RWPE2 (cell line): ENCODE data around the gene NLRP10.

ENCODE experiments used
- ATAC-seq: fragments of 200-7000 bp; cut with Tn5 transposase; 3 replicates; pipeline ENCODE4 v1.9.1; 2021; ENCODE audit warnings: low read depth
- DNase-seq: peaks from one replicate; pipeline ENCODE4 v3.0.0-alpha.2; 2020; ENCODE audit warnings: low spot score
- H3K27ac ChIP-seq: fragments of 450-650 bp; 2 replicates; pipeline ENCODE4 v1.5.1; 2017; ENCODE audit warnings: mild to moderate bottlenecking; ENCODE audit not compliant: poor library complexity, severe bottlenecking
- H3K27me3 ChIP-seq: fragments of 250-450 bp; sonication (Bioruptor Pico); 2 replicates; pipeline ENCODE4 v1.5.1; 2021; ENCODE audit warnings: mild to moderate bottlenecking, moderate library complexity; ENCODE audit not compliant: insufficient read depth, poor library complexity, severe bottlenecking
- H3K36me3 ChIP-seq: fragments of 250-450 bp; sonication (Bioruptor Pico); 2 replicates; pipeline ENCODE4 v1.5.1; 2020; ENCODE audit warnings: low read depth, mild to moderate bottlenecking, moderate library complexity
- H3K4me1 ChIP-seq: fragments of 250-450 bp; sonication (Bioruptor Pico); 2 replicates; pipeline ENCODE4 v1.5.1; 2021; ENCODE audit warnings: mild to moderate bottlenecking, moderate library complexity; ENCODE audit not compliant: insufficient read depth, poor library complexity, severe bottlenecking
- H3K4me3 ChIP-seq: fragments of 250-450 bp; sonication (Bioruptor Pico); 2 replicates; pipeline ENCODE4 v1.5.1; 2021; ENCODE audit warnings: mild to moderate bottlenecking, moderate library complexity; ENCODE audit not compliant: severe bottlenecking
- H3K9me3 ChIP-seq: fragments of 250-450 bp; sonication (Bioruptor Pico); 2 replicates; pipeline ENCODE4 v1.5.1; 2021; ENCODE audit warnings: mild to moderate bottlenecking, moderate library complexity; ENCODE audit not compliant: severe bottlenecking
- TF ChIP-seq, protein P1 (sequence below): fragments of 450-650 bp; IDR thresholded peaks from one replicate; pipeline ENCODE4 v1.5.1; 2017; ENCODE audit warnings: mild to moderate bottlenecking, moderate library complexity; ENCODE audit not compliant: poor library complexity, severe bottlenecking

The NLRP10 gene

DNA sequence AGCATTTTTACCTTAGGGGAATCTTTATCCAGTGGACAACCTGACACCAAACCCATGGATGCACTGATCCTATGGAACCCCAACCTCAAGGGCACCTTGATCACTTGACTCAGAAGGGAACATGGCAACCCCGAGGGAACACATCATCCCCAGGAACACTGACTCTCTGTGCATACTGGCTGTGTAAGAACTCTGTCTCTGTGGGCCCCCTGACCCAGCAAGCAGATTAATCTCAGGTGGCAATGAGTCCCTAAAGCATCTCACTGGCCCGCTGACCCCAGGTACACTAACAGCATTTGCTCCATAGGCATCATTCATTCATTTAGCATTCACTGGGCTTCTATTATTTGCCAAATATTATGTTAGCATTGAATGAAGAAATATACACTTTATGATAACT is 38.8 kb upstream of the NLRP10 start:
- no peaks in the 10 kb centered on the region for H3K9me3 ChIP-seq
- no peak overlapping the region for H3K27ac ChIP-seq
- ATAC-seq (no peak), DNase-seq (no peak)
- no peak overlapping the region for H3K4me3 ChIP-seq
- no peaks in the 10 kb centered on the region for H3K36me3 ChIP-seq
- H3K4me1 ChIP-seq: no peaks in the 10 kb centered on the region
- TF ChIP-seq, protein P1, sequence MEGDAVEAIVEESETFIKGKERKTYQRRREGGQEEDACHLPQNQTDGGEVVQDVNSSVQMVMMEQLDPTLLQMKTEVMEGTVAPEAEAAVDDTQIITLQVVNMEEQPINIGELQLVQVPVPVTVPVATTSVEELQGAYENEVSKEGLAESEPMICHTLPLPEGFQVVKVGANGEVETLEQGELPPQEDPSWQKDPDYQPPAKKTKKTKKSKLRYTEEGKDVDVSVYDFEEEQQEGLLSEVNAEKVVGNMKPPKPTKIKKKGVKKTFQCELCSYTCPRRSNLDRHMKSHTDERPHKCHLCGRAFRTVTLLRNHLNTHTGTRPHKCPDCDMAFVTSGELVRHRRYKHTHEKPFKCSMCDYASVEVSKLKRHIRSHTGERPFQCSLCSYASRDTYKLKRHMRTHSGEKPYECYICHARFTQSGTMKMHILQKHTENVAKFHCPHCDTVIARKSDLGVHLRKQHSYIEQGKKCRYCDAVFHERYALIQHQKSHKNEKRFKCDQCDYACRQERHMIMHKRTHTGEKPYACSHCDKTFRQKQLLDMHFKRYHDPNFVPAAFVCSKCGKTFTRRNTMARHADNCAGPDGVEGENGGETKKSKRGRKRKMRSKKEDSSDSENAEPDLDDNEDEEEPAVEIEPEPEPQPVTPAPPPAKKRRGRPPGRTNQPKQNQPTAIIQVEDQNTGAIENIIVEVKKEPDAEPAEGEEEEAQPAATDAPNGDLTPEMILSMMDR: no peak
- H3K27me3 ChIP-seq: no peaks in the 10 kb centered on the region

DNA sequence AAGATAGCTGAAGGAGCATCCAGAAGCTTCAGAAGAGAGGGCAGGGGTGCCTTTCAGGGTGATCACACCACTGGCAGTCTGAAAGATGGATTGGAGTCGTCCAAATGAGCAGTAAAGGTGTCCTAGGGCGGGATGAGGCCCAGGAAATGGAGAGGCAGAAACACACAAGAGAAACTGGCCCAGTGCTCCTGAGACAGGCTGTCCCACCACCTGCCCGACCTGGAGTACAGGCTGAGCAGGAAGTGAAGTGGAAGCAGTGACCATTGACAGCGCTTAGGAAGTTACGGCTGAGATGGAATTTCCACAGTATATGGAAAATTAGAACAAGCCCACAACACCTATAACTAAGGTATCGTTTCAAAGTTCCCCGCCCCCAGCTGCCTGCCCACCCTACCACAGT is 37.9 kb upstream of the NLRP10 start:
- no peaks in the 10 kb centered on the region for H3K9me3 ChIP-seq
- TF ChIP-seq, protein P1: no peak
- H3K27me3 ChIP-seq: no peaks in the 10 kb centered on the region
- H3K36me3 ChIP-seq: peaks cover 6% of the 10 kb centered on the region
- H3K4me1 ChIP-seq: no peaks in the 10 kb centered on the region
- no peak for ATAC-seq
- no peak overlapping the region for H3K27ac ChIP-seq
- H3K4me3 ChIP-seq: no peak overlapping the region
- no peak for DNase-seq

DNA sequence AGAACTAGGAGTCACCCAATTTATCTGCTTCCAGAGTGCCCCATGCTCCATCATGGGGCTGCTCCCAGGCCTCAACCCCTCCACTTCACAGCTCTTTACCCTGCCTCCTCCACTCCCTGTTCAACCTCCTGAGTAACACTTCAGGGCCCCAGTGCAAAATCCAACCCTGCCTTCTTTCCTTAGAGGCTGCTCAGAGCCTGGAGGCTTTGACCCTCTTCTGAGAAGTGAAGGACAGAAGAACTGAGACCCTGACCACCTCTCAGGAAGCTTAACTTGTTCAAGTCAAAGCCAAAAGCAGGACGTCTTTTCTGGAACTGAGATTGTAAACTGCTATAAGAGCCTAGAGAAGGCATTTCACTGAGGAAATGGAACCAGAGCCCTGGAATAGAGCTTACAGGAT is 37.4 kb upstream of the NLRP10 start:
- H3K27me3 ChIP-seq: no peaks in the 10 kb centered on the region

DNA sequence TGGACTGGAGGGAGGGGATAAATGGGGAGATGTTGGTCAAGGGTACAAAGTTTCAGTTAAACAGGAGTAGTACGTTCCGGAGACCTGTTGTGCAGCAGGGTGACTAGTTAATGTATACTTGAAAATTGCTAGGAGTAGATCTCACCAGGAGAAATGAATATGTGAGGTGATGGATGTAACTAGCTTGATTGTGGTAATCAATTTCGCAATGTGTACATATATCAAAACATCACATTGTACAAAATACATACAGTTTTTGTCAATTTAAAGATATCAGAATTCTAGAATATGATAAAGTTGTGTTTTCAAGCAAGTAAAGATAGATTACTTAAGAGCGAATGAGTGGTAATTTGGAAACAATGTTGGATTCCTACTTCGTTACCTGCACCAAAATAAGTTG is 35.1 kb upstream of the NLRP10 start:
- Histone ChIP-seq H3K9me3 (no peaks in the 10 kb centered on the region), H3K27ac (no peak overlapping the region), H3K27me3 (no peaks in the 10 kb centered on the region), H3K4me1 (no peaks in the 10 kb centered on the region), H3K4me3 (no peak overlapping the region), H3K36me3 (peaks cover 34% of the 10 kb centered on the region)
- TF ChIP-seq, protein P1: no peak
- no peak for DNase-seq
- no peak for ATAC-seq

More for the DNA sequence above, 37.4 kb upstream of the NLRP10 start:
- Histone ChIP-seq H3K9me3 (no peaks in the 10 kb centered on the region), H3K4me3 (no peak overlapping the region), H3K4me1 (no peaks in the 10 kb centered on the region), H3K27ac (no peak overlapping the region), H3K36me3 (peaks cover 11% of the 10 kb centered on the region)
- TF ChIP-seq, protein P1: no peak
- DNase-seq (no peak), ATAC-seq (no peak)

DNA sequence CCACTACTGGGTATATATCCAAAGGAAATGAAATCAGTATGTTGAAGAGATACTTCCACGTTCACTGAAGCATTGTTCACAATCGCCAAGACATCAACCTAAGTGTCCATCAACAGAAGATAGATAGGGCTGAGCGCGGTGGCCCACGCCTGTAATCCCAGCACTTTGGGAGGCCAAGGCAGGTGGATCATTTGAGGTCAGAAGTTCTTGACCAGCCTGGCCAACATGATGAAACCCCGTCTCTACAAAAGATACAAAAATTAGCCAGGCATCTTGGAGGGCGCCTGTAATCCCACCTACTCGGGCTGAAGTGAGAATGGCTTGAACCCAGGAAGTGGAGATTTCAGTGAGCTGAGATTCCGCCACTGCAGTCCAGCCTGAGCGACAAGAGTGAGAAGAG is 34.5 kb upstream of the NLRP10 start:
- DNase-seq: no peak
- H3K36me3 ChIP-seq: peaks cover 40% of the 10 kb centered on the region
- no peak for ATAC-seq
- no peaks in the 10 kb centered on the region for H3K4me1 ChIP-seq
- H3K27me3 ChIP-seq: no peaks in the 10 kb centered on the region
- no peak overlapping the region for H3K4me3 ChIP-seq
- H3K27ac ChIP-seq: no peak overlapping the region
- H3K9me3 ChIP-seq: no peaks in the 10 kb centered on the region
- TF ChIP-seq, protein P1: no peak
